Calu3 (cell line): ENCODE data around the gene GRIK3. TPM values are rescaled to one million over a fixed set of nuclear protein-coding genes. Genes with fewer than 3 reads are reported as not detected.

Experiments
- BruUV-seq: library from RNA; stranded (reverse); fragments of 400-500 nt; replicated peaks from 2 replicates; lab custom pipeline; 2021; lab: Mats Ljungman, UMichigan
- CTCF ChIA-PET: fragments of 300-600 bp; sonication (Branson Sonifier 250); formaldehyde crosslinking; loops from one replicate; lab custom pipeline; 2022; ENCODE audit warnings: antibody characterized with exemption; lab: Charles Lee
- DNase-seq: peaks from one replicate; pipeline ENCODE4 v3.0.0; 2022
- H3K27ac Mint-ChIP-seq: one replicate; pipeline ENCODE4 v1.8.0; 2022; ENCODE audit warnings: mixed read lengths; ENCODE audit not compliant: unreplicated experiment
- H3K27me3 Mint-ChIP-seq: one replicate; pipeline ENCODE4 v1.8.0; 2022; ENCODE audit warnings: mixed read lengths; ENCODE audit not compliant: unreplicated experiment
- H3K36me3 Mint-ChIP-seq: one replicate; pipeline ENCODE4 v1.8.0; 2022; ENCODE audit warnings: mild to moderate bottlenecking, moderate library complexity, mixed read lengths; ENCODE audit not compliant: insufficient read depth, unreplicated experiment
- H3K4me1 Mint-ChIP-seq: one replicate; pipeline ENCODE4 v1.8.0; 2022; ENCODE audit warnings: mild to moderate bottlenecking, low read depth, mixed read lengths; ENCODE audit not compliant: unreplicated experiment
- H3K4me3 Mint-ChIP-seq: one replicate; pipeline ENCODE4 v1.8.0; 2022; ENCODE audit warnings: mild to moderate bottlenecking, low read depth, moderate library complexity, mixed read lengths; ENCODE audit not compliant: unreplicated experiment
- H3K9me3 Mint-ChIP-seq: one replicate; pipeline ENCODE4 v1.8.0; 2022; ENCODE audit warnings: low read depth, mixed read lengths; ENCODE audit not compliant: unreplicated experiment
- CTCF ChIP-seq: fragments of 200-600 bp; IDR thresholded peaks from one replicate; pipeline ENCODE4 v1.8.0; 2022; ENCODE audit warnings: antibody characterized with exemption; ENCODE audit not compliant: unreplicated experiment
- intact Hi-C: fragments of 100-400 bp; cut with micrococcal nuclease; formaldehyde crosslinking; loops from one replicate; pipeline ENCODE4 v1.10.0; 2022; ENCODE audit not compliant: unreplicated experiment
- total RNA-seq: library from RNA; stranded (reverse); gene quantifications from 2 replicates; pipeline ENCODE4 v1.2.3, GENCODE V29; 2022

The GRIK3 gene
- total RNA-seq, 1 experiment from 2014 or later: not detected

GRCh38 chr1:36829066-36829465, 205.2 kb downstream of the GRIK3 start:
- no peak overlapping the region for H3K4me3 Mint-ChIP-seq
- CTCF ChIA-PET: no interaction called here
- no peak for TF ChIP-seq CTCF
- DNase-seq: no peak
- no peak overlapping the region for H3K27ac Mint-ChIP-seq
- H3K9me3 Mint-ChIP-seq: no peaks in the 10 kb centered on the region
- H3K36me3 Mint-ChIP-seq: no peaks in the 10 kb centered on the region
- intact Hi-C loops: no loop called here
- BruUV-seq: no TSS peak
- peaks cover 100% of the 10 kb centered on the region for H3K27me3 Mint-ChIP-seq
- H3K4me1 Mint-ChIP-seq: no peaks in the 10 kb centered on the region

- H3K27ac Mint-ChIP-seq: no peak overlapping the region
- no peaks in the 10 kb centered on the region for H3K36me3 Mint-ChIP-seq
- no peak overlapping the region for H3K4me3 Mint-ChIP-seq
- CTCF ChIA-PET: interaction anchor here (0.6 kb wide), 1 partner anchor 143 kb away, joined by 4 read pairs; no protein-coding TSS in a partner anchor
- H3K27me3 Mint-ChIP-seq: peaks cover 100% of the 10 kb centered on the region
- intact Hi-C loops: no loop called here
- H3K4me1 Mint-ChIP-seq: no peaks in the 10 kb centered on the region
- TF ChIP-seq CTCF: no peak
- BruUV-seq: no TSS peak
- no peak for DNase-seq
- H3K9me3 Mint-ChIP-seq: no peaks in the 10 kb centered on the region
These were observed 209.1 kb downstream of the GRIK3 start for GRCh38 chr1:36825226-36825625.

- no peak overlapping the region for H3K27ac Mint-ChIP-seq
- no peak overlapping the region for H3K4me3 Mint-ChIP-seq
These were observed 209.9 kb downstream of the GRIK3 start for GRCh38 chr1:36824390-36824861.

GRCh38 chr1:36822648-36823047, 211.7 kb downstream of the GRIK3 start:
- BruUV-seq: no TSS peak
- no peak overlapping the region for H3K4me3 Mint-ChIP-seq
- CTCF ChIA-PET: no interaction called here
- H3K36me3 Mint-ChIP-seq: no peaks in the 10 kb centered on the region
- TF ChIP-seq CTCF: no peak
- no peak overlapping the region for H3K27ac Mint-ChIP-seq
- H3K27me3 Mint-ChIP-seq: peaks cover 100% of the 10 kb centered on the region
- no peaks in the 10 kb centered on the region for H3K9me3 Mint-ChIP-seq
- H3K4me1 Mint-ChIP-seq: no peaks in the 10 kb centered on the region
- intact Hi-C loops: no loop called here
- DNase-seq: no peak

More at GRCh38 chr1:36824390-36824861, 209.9 kb downstream of the GRIK3 start:
- Mint-ChIP-seq H3K27me3 (peaks cover 100% of the 10 kb centered on the region), H3K9me3 (no peaks in the 10 kb centered on the region), H3K4me1 (no peaks in the 10 kb centered on the region), H3K36me3 (no peaks in the 10 kb centered on the region)
- CTCF ChIA-PET: no interaction called here
- DNase-seq: no peak
- BruUV-seq: no TSS peak
- intact Hi-C loops: no loop called here
- no peak for TF ChIP-seq CTCF
